HepG2 (cell line): ENCODE results near the gene LENG1. TPM values are rescaled to one million over a fixed set of nuclear protein-coding genes. Genes with fewer than 3 reads are reported as not detected.

Experiments used
- ARID5B ChIP-seq: IDR thresholded peaks from 2 replicates; pipeline ENCODE4 v1.4.0; 2020; ENCODE audit warnings: mild to moderate bottlenecking, missing genetic modification reagents
- BATF2 ChIP-seq: sonication (generic); formaldehyde crosslinking; IDR thresholded peaks from 2 replicates; pipeline ENCODE4 v1.8.0; 2022; ENCODE audit warnings: mild to moderate bottlenecking, missing genetic modification reagents, moderate library complexity
- DNMT3B ChIP-seq: conservative IDR thresholded peaks from 2 replicates; pipeline ENCODE4 v1.6.1; 2016; ENCODE audit warnings: missing biosample characterization, control low read depth
- GFI1 ChIP-seq: sonication (generic); formaldehyde crosslinking; IDR thresholded peaks from 2 replicates; pipeline ENCODE4 v1.5.0; 2020; ENCODE audit warnings: missing genetic modification reagents, mild to moderate bottlenecking, borderline replicate concordance
- GLI4 ChIP-seq: sonication (generic); formaldehyde crosslinking; IDR thresholded peaks from 2 replicates; pipeline ENCODE4 v1.5.1; 2020; ENCODE audit warnings: missing genetic modification reagents, mild to moderate bottlenecking, moderate library complexity, borderline replicate concordance
- ISX ChIP-seq: sonication (generic); formaldehyde crosslinking; conservative IDR thresholded peaks from 2 replicates; pipeline ENCODE4 v1.5.0; 2020; ENCODE audit warnings: missing genetic modification reagents
- KDM3A ChIP-seq: IDR thresholded peaks from 2 replicates; pipeline ENCODE4 v1.6.1; 2018; ENCODE audit warnings: low read depth, missing compliant biosample characterization
- PLRG1 ChIP-seq: fragments of 450-650 bp; conservative IDR thresholded peaks from 2 replicates; pipeline ENCODE4 v1.6.1; 2016
- SALL2 ChIP-seq: sonication (generic); formaldehyde crosslinking; IDR thresholded peaks from 2 replicates; pipeline ENCODE4 v1.8.1; 2023; ENCODE audit warnings: mild to moderate bottlenecking, missing genetic modification reagents, inconsistent platforms
- SP4 ChIP-seq: sonication (generic); formaldehyde crosslinking; IDR thresholded peaks from 2 replicates; pipeline ENCODE4 v1.8.1; 2023; ENCODE audit warnings: mild to moderate bottlenecking, missing genetic modification reagents
- TARDBP ChIP-seq: sonication (generic); formaldehyde crosslinking; IDR thresholded peaks from 2 replicates; pipeline ENCODE4 v1.8.0; 2022; ENCODE audit warnings: mild to moderate bottlenecking, missing genetic modification reagents
- TCF12 ChIP-seq, 2 experiments: fragments of 450-650 bp in 1 of 2; sonication (generic) in 1 of 2; formaldehyde crosslinking in 1 of 2; IDR thresholded peaks; 2 replicates each; pipeline versions ENCODE4 v1.6.1 to v1.8.0; 2017 to 2022; ENCODE audit warnings: antibody characterized with exemption in 1 of 2, mild to moderate bottlenecking in 1 of 2, missing genetic modification reagents in 1 of 2, moderate library complexity in 1 of 2
- TEF ChIP-seq: sonication (generic); formaldehyde crosslinking; IDR thresholded peaks from 2 replicates; pipeline ENCODE4 v1.5.0; 2020; ENCODE audit warnings: missing genetic modification reagents
- ZFP1 ChIP-seq: IDR thresholded peaks from 2 replicates; pipeline ENCODE4 v1.6.1; 2016
- ZMAT3 ChIP-seq: sonication (generic); formaldehyde crosslinking; conservative IDR thresholded peaks from 2 replicates; pipeline ENCODE4 v1.7.0; 2021; ENCODE audit warnings: missing genetic modification reagents
- ZNF256 ChIP-seq: sonication (generic); formaldehyde crosslinking; conservative IDR thresholded peaks from 2 replicates; pipeline ENCODE4 v1.4.0; 2020; ENCODE audit warnings: missing genetic modification reagents
- ZNF446 ChIP-seq: sonication (generic); formaldehyde crosslinking; IDR thresholded peaks from 2 replicates; pipeline ENCODE4 v1.5.0; 2020; ENCODE audit warnings: mild to moderate bottlenecking, missing genetic modification reagents
- ZNF564 ChIP-seq: sonication (generic); formaldehyde crosslinking; IDR thresholded peaks from 2 replicates; pipeline ENCODE4 v1.8.1; 2023; ENCODE audit warnings: mild to moderate bottlenecking, missing genetic modification reagents
- ZNF580 ChIP-seq: IDR thresholded peaks from 2 replicates; pipeline ENCODE4 v1.6.1; 2016; ENCODE audit warnings: low read depth, borderline replicate concordance
- ZNF768 ChIP-seq: sonication (generic); formaldehyde crosslinking; IDR thresholded peaks from 2 replicates; pipeline ENCODE4 v1.4.0; 2020; ENCODE audit warnings: missing genetic modification reagents
- ZNF770 ChIP-seq: sonication (generic); formaldehyde crosslinking; IDR thresholded peaks from 2 replicates; pipeline ENCODE4 v1.5.0; 2020; ENCODE audit warnings: mild to moderate bottlenecking, missing genetic modification reagents
- ZNF775 ChIP-seq: sonication (generic); formaldehyde crosslinking; IDR thresholded peaks from 2 replicates; pipeline ENCODE4 v1.4.0; 2020; ENCODE audit warnings: missing genetic modification reagents, mild to moderate bottlenecking, moderate library complexity, borderline replicate concordance
- ZNF792 ChIP-seq: IDR thresholded peaks from 2 replicates; pipeline ENCODE4 v1.6.1; 2016
- polyA plus RNA-seq, 8 experiments: library from polyadenylated mRNA; depleted of rRNA in 3 of 8; stranded (reverse) in 7 of 8; unstranded in 1 of 8; fragments of >200 nt; fragmentation: Illumina TruSeq in 4 of 8; extraction: Trizol in 4 of 8; gene quantifications; 2 replicates each; pipeline versions ENCODE4 v1.2.1 to v1.2.3, GENCODE V29; 2011 to 2016; ENCODE audit warnings: low read depth in 4 of 8, missing spikeins in 1 of 8, mixed read lengths in 1 of 8; ENCODE audit not compliant: insufficient read depth in 1 of 8
- total RNA-seq, 5 experiments: library from RNA; depleted of rRNA; stranded (reverse); fragments of >200 nt; fragmentation: Illumina TruSeq; extraction: Trizol; gene quantifications; 2 replicates each; pipeline ENCODE4 v1.2.3, GENCODE V29; 2016; ENCODE audit warnings: low read depth in 1 of 5

LENG1 gene
- total and polyA plus RNA-seq, 2 of the 13 experiments (the other 11 are each of a cell fraction or from before 2014, with no cell fraction given) = 1.8 to 3.8 TPM

GRCh38 chr19:54189735-54190502 is 30.4 kb upstream of the LENG1 start (continued):
- 0 out of 2 replicates have a peak, but pooled peaks have one; percentile 55 for TF ChIP-seq ZNF792 (CRISPR knock-in tag)
- TF ChIP-seq ZNF768 (CRISPR knock-in tag) = no peak
- no peak for TF ChIP-seq DNMT3B
- peak; percentile 43; the same call in 1 of the 2 replicates for TF ChIP-seq ARID5B (CRISPR knock-in tag)
- TF ChIP-seq TARDBP (CRISPR knock-in tag) = 0 out of 2 replicates have a peak, but pooled peaks have one; percentile 16
- peak; percentile 35; the same call in 1 of the 2 replicates for TF ChIP-seq ZNF580 (CRISPR knock-in tag)
- TF ChIP-seq PLRG1 = no peak
- TF ChIP-seq GLI4 = no peak; the same call in 1 of the 2 replicates
- no peak for TF ChIP-seq ISX (CRISPR knock-in tag)
- TF ChIP-seq BATF2 (CRISPR knock-in tag) = no peak
- TF ChIP-seq KDM3A (CRISPR knock-in tag) = no peak; the same call in 1 of the 2 replicates
- TF ChIP-seq ZNF770 (CRISPR knock-in tag) = no peak
- no peak for TF ChIP-seq TEF (CRISPR knock-in tag)
- no peak for TF ChIP-seq ZNF256 (CRISPR knock-in tag)
- no peak for TF ChIP-seq ZNF775 (CRISPR knock-in tag)
- no peak for TF ChIP-seq TCF12 (IDR thresholded peaks at IDR 0.05)
- TF ChIP-seq TCF12 (CRISPR knock-in tag; IDR thresholded peaks at IDR 0.05) = no peak
- TF ChIP-seq ZMAT3 (CRISPR knock-in tag) = no peak
- TF ChIP-seq ZNF564 (CRISPR knock-in tag) = no peak
- TF ChIP-seq SP4 = peak; percentile 89
- TF ChIP-seq ZNF446 (CRISPR knock-in tag) = no peak
- TF ChIP-seq ZFP1 = no peak
- TF ChIP-seq GFI1 = no peak; the same call in 1 of the 2 replicates
- no peak for TF ChIP-seq SALL2 (CRISPR knock-in tag)
